K562 (cell line): ENCODE data around the gene LRRC8C. TPM values are rescaled to one million over a fixed set of nuclear protein-coding genes. Genes with fewer than 3 reads are reported as not detected.

ENCODE experiments used
- ARHGAP35 ChIP-seq: fragments of 450-650 bp; IDR thresholded peaks from 2 replicates; pipeline ENCODE4 v1.6.1; 2018; ENCODE audit not compliant: partially characterized antibody
- ATF2 ChIP-seq: sonication (generic); formaldehyde crosslinking; IDR thresholded peaks from 2 replicates; pipeline ENCODE4 v1.8.1; 2022; ENCODE audit warnings: missing genetic modification reagents
- CHAMP1 ChIP-seq: fragments of 450-650 bp; IDR thresholded peaks from 2 replicates; pipeline ENCODE4 v1.6.1; 2016; ENCODE audit warnings: mild to moderate bottlenecking
- HMGN3 ChIP-seq: IDR thresholded peaks from 2 replicates; pipeline ENCODE4 v1.6.1; 2011; ENCODE audit warnings: borderline replicate concordance, low read depth, mild to moderate bottlenecking, mixed read lengths, low read length; ENCODE audit not compliant: insufficient read length; ENCODE audit errors: extremely low read depth
- KLF10 ChIP-seq: fragments of 250-450 bp; sonication (Bioruptor Pico); IDR thresholded peaks from 2 replicates; pipeline ENCODE4 v1.6.1; 2021; ENCODE audit warnings: matching md5 sums
- MAZ ChIP-seq, 2 experiments: fragments of 450-650 bp in 1 of 2; sonication (generic) in 1 of 2; formaldehyde crosslinking; IDR thresholded peaks in 1 of 2; conservative IDR thresholded peaks in 1 of 2; 2 replicates each; pipeline versions ENCODE4 v1.4.0 to v1.5.0; 2020; ENCODE audit warnings: mild to moderate bottlenecking in 1 of 2, missing genetic modification reagents in 1 of 2
- NR0B1 ChIP-seq: fragments of 450-650 bp; IDR thresholded peaks from one replicate; pipeline ENCODE4 v1.6.1; 2018; ENCODE audit warnings: mild to moderate bottlenecking, moderate library complexity; ENCODE audit not compliant: partially characterized antibody
- NR3C1 ChIP-seq: sonication (generic); formaldehyde crosslinking; IDR thresholded peaks from 2 replicates; pipeline ENCODE4 v1.8.1; 2022; ENCODE audit warnings: missing genetic modification reagents
- PML ChIP-seq: IDR thresholded peaks from 2 replicates; pipeline ENCODE4 v1.6.1; 2012; ENCODE audit warnings: low read length, inconsistent platforms
- POLR3G ChIP-seq: IDR thresholded peaks from 2 replicates; pipeline ENCODE4 v1.6.1; 2011; ENCODE audit not compliant: insufficient read length, insufficient replicate concordance; ENCODE audit errors: extremely low read depth
- RBM22 ChIP-seq: fragments of 200-400 bp; formaldehyde crosslinking; IDR thresholded peaks from 2 replicates; pipeline ENCODE4 v1.6.1; 2018; ENCODE audit warnings: low read length, low read depth; ENCODE audit not compliant: poor library complexity, severe bottlenecking
- RFX5 ChIP-seq: IDR thresholded peaks from 2 replicates; pipeline ENCODE4 v1.6.1; 2011; ENCODE audit warnings: low read depth, mild to moderate bottlenecking, improper control_type of control experiment, low read length
- SMARCE1 ChIP-seq: fragments of 450-650 bp; IDR thresholded peaks from 2 replicates; pipeline ENCODE4 v1.7.1; 2016; ENCODE audit warnings: mild to moderate bottlenecking
- TCFL5 ChIP-seq: fragments of 250-450 bp; sonication (Bioruptor Pico); conservative IDR thresholded peaks from 2 replicates; pipeline ENCODE4 v1.6.1; 2021; ENCODE audit warnings: mild to moderate bottlenecking, moderate library complexity, matching md5 sums
- UBTF ChIP-seq, 2 experiments: IDR thresholded peaks; 2 replicates each; pipeline ENCODE4 v1.6.1; 2012; ENCODE audit warnings: improper control_type of control experiment in 2 of 2, low read depth in 2 of 2, low read length in 2 of 2, borderline replicate concordance in 1 of 2
- ZNF146 ChIP-seq: IDR thresholded peaks from one replicate; pipeline ENCODE4 v1.6.1; 2018; ENCODE audit warnings: missing compliant biosample characterization; ENCODE audit not compliant: unreplicated experiment
- ZNF586 ChIP-seq: fragments of 450-650 bp; formaldehyde crosslinking; conservative IDR thresholded peaks from 2 replicates; pipeline ENCODE4 v1.4.0; 2020; ENCODE audit warnings: mild to moderate bottlenecking, moderate library complexity
- ZNF589 ChIP-seq: fragments of 200-800 bp; sonication (Bioruptor generic); IDR thresholded peaks from 2 replicates; pipeline ENCODE4 v1.6.1; 2016; ENCODE audit warnings: low read depth, missing genetic modification characterization, missing compliant biosample characterization
- polyA plus RNA-seq, 8 experiments: library from polyadenylated mRNA; depleted of rRNA in 4 of 8; stranded (reverse) in 5 of 8; unstranded in 3 of 8; fragments of >200 nt; fragmentation: Nextera tagmentation in 2 of 8; fragmentation: Illumina TruSeq in 1 of 8; extraction: Ambion mirVana in 2 of 8; extraction: Trizol in 1 of 8; gene quantifications; 2 replicates each; pipeline versions ENCODE4 v1.2.1 to v1.2.3, GENCODE V29; 2011 to 2014; ENCODE audit warnings: inconsistent platforms in 1 of 8, missing spikeins in 1 of 8
- total RNA-seq, 7 experiments: library from RNA; depleted of rRNA in 6 of 7; stranded (reverse); fragments of >200 nt in 6 of 7; fragmentation: Illumina TruSeq in 2 of 7; extraction: Trizol in 2 of 7; gene quantifications; 2 replicates each; pipeline versions ENCODE4 v1.2.1 to v1.2.3, GENCODE V29; 2011 to 2021; ENCODE audit warnings: low replicate concordance in 1 of 7
- TF ChIP-seq, protein P1 (sequence below): fragments of 450-650 bp; IDR thresholded peaks from 2 replicates; pipeline ENCODE4 v1.6.1; 2016; ENCODE audit warnings: antibody characterized with exemption

Gene LRRC8C
- total and polyA plus RNA-seq, 9 of the 15 experiments (the other 6 are each of a cell fraction or from before 2014, with no cell fraction given), result 1.00 to 12.5 (median 4.5) TPM

GRCh38 chr1:89701746-89702241 lies 68.9 kb downstream of the LRRC8C start (continued):
- TF ChIP-seq ZNF146 (no peak), NR3C1 (CRISPR knock-in tag) (no peak), PML (0 out of 2 replicates have a peak, but pooled peaks have one; percentile 18), RFX5 (no peak), POLR3G (no peak), ARHGAP35 (no peak), KLF10 (CRISPR knock-in tag) (no peak), ZNF586 (CRISPR knock-in tag) (no peak), UBTF (IDR thresholded peaks at IDR 0.05; ENCODE audit: borderline replicate concordance in 1 of 2, low read depth in 2 of 2, low read length in 2 of 2) (no peak), ATF2 (CRISPR knock-in tag) (no peak), ZNF589 (no peak), MAZ (CRISPR knock-in tag; conservative IDR thresholded peaks at IDR 0.05 in 1 of 2, IDR thresholded peaks at IDR 0.05 in 1 of 2) (0 out of 4 replicates have a peak, but pooled peaks have one; percentile 19 to 36), NR0B1 (no peak), RBM22 (no peak), TCFL5 (no peak), HMGN3 (no peak), CHAMP1 (no peak), SMARCE1 (peak; percentile 52; the same call in 1 of the 2 replicates)
- TF ChIP-seq, protein P1, sequence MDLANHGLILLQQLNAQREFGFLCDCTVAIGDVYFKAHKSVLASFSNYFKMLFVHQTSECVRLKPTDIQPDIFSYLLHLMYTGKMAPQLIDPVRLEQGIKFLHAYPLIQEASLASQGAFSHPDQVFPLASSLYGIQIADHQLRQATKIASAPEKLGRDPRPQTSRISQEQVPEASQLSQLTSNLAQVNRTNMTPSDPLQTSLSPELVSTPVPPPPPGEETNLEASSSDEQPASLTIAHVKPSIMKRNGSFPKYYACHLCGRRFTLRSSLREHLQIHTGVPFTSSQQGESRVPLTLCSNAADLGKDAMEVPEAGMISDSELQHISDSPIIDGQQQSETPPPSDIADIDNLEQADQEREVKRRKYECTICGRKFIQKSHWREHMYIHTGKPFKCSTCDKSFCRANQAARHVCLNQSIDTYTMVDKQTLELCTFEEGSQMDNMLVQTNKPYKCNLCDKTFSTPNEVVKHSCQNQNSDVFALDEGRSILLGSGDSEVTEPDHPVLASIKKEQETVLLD, result no peak
